CD4-positive, alpha-beta T cell treated with Interleukin-15 for 4 hours (primary cell): ENCODE results near the gene TIMM50.

ENCODE experiments used
- DNase-seq: peaks from one replicate; pipeline ENCODE4 v3.0.0-alpha.2; 2020; ENCODE audit warnings: low spot score

The TIMM50 gene

GRCh38 chr19:39500543-39500942 is 19.9 kb downstream of the TIMM50 start:
- DNase-seq, result no peak

- DNase-seq, result no peak
Observed at GRCh38 chr19:39501340-39501739, 20.7 kb downstream of the TIMM50 start.

GRCh38 chr19:39502640-39503417 is 22.2 kb downstream of the TIMM50 start:
- peak; percentile 75 for DNase-seq

- no peak for DNase-seq
Observed at GRCh38 chr19:39506598-39506943, 25.9 kb downstream of the TIMM50 start.

GRCh38 chr19:39506944-39507714 is 26.5 kb downstream of the TIMM50 start:
- peak; percentile 34 for DNase-seq

- DNase-seq, result no peak
Observed at GRCh38 chr19:39507715-39508364, 27.2 kb downstream of the TIMM50 start.

- no peak for DNase-seq
Observed at GRCh38 chr19:39508629-39509028, 28.0 kb downstream of the TIMM50 start.

GRCh38 chr19:39509233-39509632 is 28.6 kb downstream of the TIMM50 start:
- no peak for DNase-seq

GRCh38 chr19:39512988-39513387 is 32.4 kb downstream of the TIMM50 start:
- DNase-seq, result no peak

GRCh38 chr19:39514840-39515550 is 34.4 kb downstream of the TIMM50 start, which contains the start of gene SELENOV:
TSS of gene SELENOV (plus strand) at chr19:39515139. CDS start at chr19:39515213, 74 bp downstream.
- no peak for DNase-seq

- DNase-seq, result no peak
Observed at GRCh38 chr19:39515551-39516191, 35.0 kb downstream of the TIMM50 start.

- DNase-seq, result no peak
Observed at GRCh38 chr19:39516270-39516669, 35.6 kb downstream of the TIMM50 start.

- no peak for DNase-seq
Observed at GRCh38 chr19:39517432-39517831, 36.8 kb downstream of the TIMM50 start.

GRCh38 chr19:39518458-39518857 is 37.8 kb downstream of the TIMM50 start:
- no peak for DNase-seq

GRCh38 chr19:39518975-39519374 is 38.3 kb downstream of the TIMM50 start:
- no peak for DNase-seq

GRCh38 chr19:39520541-39521484 is 40.2 kb downstream of the TIMM50 start:
- no peak for DNase-seq

- no peak for DNase-seq
Observed at GRCh38 chr19:39524495-39524894, 43.9 kb downstream of the TIMM50 start.

- DNase-seq, result no peak
Observed at GRCh38 chr19:39525205-39525604, 44.6 kb downstream of the TIMM50 start.

GRCh38 chr19:39531834-39532232 is 51.2 kb downstream of the TIMM50 start:
- no peak for DNase-seq

- DNase-seq, result peak; percentile 94
Observed at GRCh38 chr19:39532233-39533002, 51.8 kb downstream of the TIMM50 start, which contains the start of gene EID2B. TSS of gene EID2B (minus strand) at chr19:39532852. CDS start at chr19:39532802, 50 bp downstream.
